ENCODE results near the gene ITGBL1.

ITGBL1 gene

DNA sequence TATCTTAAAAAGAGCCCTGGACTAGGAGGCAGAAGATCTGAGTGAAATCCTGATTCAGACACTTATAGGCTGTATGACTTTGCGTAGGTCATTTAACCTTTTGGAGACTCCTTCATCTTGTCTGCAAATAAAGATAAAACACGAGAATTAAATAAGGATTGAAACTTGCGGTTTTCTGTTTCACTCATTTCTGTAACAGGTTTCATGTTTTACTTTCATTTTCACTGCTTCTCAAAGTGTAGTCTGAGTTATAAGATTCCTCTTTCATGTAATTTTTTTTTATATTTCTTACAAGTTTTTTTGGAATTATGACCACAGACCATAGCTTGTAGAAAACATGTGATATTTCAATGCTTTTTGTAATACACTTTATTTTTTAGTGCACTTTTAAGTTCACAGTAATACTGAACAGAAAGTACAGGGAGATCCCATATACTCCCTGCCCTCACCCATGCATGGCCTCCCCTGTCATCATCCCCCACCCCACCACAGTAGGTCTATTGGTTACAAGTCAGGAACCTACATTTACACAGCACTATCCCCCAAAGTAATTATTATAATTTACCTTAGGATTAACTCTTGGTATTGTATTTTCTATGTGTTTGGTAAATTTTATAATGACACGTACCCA, 174.6 kb downstream of the ITGBL1 start:
- DNase-seq (ENCODE audit: low read depth in 2 of 2), result peak in 1 of 2 donors; percentile 29

DNA sequence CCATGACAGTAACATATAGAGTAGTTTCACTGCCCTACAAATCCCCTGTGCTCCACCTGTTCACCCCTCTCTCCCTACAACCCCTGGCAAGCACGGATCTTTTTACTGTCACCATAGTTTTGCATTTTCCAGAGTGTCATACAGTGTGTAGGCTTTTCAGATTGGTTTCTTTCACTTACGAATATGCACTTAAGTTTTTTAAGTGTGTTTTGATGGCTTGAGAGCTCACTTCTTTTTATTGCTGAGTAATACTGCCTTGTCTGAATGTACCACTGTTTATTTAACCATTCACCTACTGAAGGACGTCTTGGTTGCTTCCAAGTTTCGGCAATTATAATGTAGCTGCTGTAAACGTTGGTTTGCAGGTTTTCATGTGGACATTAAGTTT, 175.1 kb downstream of the ITGBL1 start:
- DNase-seq (ENCODE audit: low read depth in 2 of 2), result no peak

DNA sequence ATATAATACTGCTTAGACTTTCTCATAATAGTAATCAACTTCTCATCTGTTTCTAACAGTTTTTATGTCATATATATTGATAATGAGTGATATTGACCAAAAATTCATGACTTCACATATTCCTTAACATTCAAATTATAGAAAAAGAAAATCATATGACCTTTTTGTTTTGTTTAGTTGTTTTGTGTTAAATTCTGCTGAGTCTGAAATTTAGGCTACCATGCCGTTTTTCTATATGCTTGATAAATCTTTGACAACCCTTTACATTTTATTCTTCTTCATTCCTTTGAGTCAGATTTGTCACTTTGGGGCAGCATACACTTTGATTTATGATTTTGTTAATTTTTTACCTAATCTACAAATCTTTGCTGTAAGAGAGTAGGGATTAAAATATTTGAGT, 176.4 kb downstream of the ITGBL1 start:
- no peak for DNase-seq (ENCODE audit: low read depth in 2 of 2)

DNA sequence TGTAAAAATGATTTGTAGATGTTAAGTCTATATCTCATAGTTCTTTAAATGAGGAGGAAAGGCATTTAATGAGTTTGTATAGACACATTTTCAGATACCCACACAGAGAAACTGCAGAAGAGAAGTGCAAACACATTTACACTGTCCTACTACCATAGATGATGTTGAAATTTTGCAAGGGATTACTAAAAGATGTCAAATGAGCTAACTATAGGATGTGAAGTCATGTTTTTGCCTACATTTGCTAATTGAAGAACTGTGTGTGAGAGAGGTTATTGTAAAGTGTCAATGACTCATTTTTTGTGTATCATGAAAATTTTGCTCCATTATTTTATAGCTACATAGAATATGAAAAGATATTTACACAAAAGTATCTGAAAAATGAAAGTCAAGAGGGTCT, 178.9 kb downstream of the ITGBL1 start:
- DNase-seq (ENCODE audit: low read depth in 2 of 2), result no peak

DNA sequence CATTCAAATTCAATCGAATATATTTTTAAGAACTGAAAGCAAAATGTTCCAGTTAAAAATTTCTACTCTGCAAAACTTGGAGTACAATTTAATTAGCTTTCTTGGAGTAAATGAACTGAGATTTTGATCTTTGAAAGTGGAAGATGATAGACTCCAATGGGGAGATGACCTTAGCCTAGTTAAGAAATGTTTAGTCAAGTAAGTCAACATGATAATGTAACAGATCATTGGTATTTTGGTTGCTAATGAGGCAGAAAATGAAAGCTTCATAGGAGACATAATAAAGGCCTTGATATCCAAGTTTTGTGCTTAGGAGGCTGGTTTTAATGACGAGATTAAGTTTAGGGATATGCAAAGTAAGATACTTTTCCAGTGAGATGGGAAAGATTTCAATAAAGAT, 181.7 kb downstream of the ITGBL1 start:
- no peak for DNase-seq (ENCODE audit: low read depth in 2 of 2)

DNA sequence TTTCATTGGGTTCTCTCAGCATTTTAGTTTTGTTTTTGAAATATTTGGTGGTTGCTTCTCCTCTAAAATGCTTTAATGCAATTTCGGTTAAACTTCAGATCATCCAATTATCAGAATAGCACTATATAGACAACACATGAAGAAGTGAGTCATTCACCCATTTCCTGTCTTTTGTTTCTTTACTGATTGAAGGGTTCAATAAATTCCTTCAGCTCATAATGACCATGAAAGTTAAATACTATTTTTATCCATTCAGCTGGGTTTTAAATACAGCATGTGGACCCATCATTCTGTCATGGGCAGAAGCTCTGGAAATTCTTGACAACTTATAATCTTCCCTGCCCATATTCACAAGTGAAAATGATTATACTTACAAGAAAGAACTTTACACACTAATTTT, 187.2 kb downstream of the ITGBL1 start:
- DNase-seq (ENCODE audit: low read depth in 2 of 2), result no peak

DNA sequence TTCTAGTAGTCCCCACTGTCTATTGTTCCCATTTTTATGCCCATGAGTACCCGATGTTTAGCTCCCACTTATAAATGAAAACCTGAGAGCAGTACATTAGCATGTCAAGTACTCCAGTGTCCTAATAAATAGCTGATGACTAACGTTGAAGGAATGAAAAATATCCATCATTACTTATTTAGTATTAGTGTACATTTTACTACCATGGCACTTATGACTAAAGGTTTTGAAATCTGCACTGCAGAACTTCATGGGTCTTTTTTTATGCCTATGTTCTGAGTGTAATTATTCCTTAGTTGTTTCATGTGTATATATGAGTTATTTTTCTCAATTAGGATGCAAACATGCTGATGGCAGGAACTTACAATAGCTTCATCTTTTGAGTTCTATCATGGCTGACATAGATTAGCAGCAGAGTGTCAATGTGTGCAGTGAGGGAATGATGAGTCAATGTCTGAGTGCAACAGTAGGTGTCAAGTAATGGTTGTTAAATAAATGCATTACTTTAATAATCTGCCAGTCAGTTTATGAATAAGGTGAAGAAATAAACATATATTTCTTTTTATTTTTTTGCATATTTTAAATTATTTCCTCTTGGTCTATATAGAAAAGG, 188.4 kb downstream of the ITGBL1 start:
- no peak for DNase-seq (ENCODE audit: low read depth in 2 of 2)

DNA sequence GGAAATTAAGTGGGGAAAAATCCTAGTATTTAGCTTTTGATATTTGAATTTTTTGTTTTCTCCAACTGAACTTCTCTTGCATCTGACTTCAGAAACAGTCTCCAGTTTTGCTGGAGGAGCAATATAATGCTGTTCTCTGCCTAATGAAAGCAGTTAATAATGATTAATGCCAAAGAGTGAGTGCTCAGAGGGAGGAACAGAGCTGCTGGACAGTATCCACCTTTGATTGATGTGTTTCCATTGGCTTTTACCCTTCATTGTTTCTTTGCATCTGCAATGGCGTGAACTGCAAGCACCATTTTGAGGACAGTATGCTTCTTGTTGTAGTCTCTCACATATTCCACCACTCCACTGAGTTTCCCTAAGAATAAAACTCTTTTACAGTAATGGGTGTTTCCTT, 193.4 kb downstream of the ITGBL1 start:
- no peak for DNase-seq (ENCODE audit: low read depth in 2 of 2)

DNA sequence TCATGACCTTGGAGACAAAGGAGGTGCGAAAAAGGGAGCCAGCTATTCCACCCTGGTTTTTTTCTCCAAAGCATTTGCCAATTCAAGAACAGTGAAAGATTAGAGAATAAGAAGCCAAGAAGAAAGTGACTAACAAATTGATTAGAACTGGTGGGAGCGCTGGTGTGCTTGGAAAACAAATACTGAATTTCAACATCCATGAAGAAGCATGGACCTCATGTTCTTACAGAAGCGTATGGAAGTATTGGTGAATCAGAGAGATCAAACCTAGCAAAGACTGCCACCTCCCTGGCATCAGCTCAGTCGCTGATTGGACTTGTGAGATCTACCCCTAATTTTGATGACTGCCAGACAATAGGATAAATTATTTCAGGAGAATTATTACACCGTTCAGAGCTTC, 195.3 kb downstream of the ITGBL1 start:
- DNase-seq (ENCODE audit: low read depth in 2 of 2), result no peak

DNA sequence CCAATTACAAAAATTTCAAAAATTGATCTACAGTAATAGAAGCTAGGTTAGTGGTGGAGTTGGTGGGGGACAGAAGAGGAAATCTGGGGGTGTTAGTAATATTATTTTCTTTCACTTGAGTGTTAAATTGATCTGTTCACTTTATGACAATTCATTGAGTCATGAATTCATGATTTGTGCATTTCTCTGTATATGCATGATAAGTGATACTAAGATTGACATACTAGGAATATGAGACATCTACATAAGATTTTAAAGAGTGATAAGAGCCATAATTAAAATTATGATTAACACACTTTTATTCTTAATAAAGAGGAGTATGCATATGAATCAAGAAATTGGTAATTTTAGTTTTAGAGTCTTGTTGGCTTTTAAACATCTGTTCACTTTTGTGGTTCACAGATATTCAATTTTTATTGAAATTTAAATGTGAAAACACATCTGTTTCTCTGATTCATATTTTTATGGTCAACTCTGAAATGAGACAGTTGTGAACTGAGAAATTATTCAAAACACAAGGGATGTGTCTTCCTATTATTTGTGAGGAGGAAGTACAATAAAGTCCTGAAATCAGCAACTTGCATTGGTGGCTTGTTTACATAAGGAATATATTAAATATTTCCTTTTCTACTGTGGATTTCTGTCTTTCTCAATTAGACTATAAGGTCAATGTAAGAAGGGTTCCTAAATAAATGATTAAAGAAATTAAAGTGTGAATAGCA, 196.5 kb downstream of the ITGBL1 start:
- DNase-seq (ENCODE audit: low read depth in 2 of 2), result no peak

DNA sequence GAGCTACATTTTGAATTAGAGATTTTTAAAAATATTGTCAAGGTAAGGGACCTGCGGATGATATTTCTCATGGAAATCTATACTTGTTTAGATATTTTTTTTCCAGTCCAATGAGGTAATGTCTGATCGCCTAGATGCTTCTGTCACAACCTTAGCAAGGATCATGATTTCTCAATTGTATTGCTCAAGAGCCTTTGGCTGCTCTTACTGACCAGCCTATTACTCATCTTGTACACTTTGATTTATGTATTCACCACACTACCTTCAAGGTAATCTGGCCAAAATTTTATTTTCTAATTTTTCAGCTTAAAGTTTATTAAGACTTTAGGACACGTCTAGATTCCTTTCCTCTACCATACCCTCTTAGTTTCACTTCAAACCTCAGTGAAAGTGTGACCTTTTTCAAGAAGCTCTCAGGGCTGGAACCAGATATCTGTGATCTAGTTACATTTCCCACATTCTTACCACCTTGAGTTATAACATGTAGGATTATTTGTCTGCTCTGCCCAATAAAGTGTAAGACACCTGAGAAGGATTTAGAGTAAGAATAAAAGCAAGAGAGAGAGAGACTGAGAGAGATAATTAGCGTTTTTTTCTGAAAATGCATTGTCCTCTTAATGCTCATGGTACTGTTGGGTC, 197.1 kb downstream of the ITGBL1 start:
- no peak for DNase-seq (ENCODE audit: low read depth in 2 of 2)

DNA sequence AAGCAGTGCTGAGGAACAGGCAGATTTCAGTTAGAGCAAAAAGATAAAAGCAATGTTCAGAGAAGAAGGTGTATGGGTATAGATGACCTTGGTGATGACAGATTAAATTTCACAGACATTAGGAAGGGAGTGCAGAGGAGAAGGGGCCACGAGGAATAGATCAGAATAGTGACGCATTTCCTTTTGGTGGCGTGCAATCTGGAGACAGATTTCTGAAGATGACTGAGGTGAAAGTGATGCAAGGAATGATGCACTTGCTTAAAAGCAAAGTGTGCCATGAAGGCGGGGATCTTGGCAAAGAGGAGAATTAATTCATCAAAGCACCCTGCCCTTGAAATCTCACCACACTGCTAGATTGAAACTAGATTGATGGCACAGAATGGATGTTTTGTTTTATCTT, 202.4 kb downstream of the ITGBL1 start:
- no peak for DNase-seq (ENCODE audit: low read depth in 2 of 2)

DNA sequence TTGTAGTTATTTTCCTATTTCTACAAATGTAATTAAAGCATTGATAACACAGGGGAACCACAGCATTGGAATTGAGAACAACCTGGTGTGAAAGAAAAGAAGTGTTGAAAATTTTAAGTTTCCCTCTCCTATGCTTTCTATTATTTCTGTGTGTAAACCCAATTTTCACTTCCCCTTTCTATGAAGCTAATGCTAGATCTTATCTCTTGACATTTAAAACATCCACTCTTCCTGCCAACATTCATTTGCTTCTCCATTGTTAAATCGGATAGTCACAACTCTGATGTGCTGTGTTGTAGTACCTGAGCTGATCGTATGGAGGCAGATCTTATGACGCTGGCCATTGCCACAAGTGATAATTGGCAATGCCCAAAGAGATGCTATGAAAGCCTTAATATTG, 203.0 kb downstream of the ITGBL1 start:
- DNase-seq (ENCODE audit: low read depth in 2 of 2), result no peak

DNA sequence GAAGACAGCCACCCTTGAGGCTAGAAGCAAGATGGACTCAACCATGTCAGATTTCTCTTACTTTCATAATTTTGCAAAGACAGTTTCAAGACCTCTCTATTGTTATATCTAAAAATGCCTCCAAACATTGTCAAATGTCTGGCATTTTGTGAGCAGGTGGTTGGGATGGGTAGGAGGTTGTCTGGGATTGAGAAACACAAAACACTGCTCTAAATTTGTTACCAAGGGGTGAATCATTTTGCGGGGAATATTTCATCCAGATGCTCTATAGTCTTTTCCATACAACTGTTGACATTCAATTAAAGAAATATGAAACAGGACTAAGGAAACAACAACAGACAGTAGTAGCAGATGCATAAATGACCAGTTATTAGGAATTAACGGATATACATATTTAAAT, 208.2 kb downstream of the ITGBL1 start:
- no peak for DNase-seq (ENCODE audit: low read depth in 2 of 2)

DNA sequence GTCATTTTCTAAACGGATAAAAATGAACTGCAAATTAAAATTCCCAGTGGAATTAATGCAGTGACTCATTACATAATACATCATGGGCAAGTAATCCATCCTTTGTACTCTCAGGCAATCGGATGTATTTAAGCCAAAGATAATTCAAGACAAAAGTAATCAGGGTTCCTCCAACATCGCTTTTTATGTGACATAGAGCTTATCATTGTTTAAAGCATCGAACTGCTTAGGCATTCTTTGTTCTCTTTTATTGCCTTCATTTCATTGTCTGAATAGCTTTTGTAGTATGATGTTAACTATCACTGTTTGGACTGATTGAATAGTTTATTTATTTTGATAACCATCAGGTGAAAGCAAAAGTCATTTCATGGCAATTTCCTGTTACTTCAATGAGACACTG, 209.4 kb downstream of the ITGBL1 start:
- DNase-seq (ENCODE audit: low read depth in 2 of 2), result no peak

DNA sequence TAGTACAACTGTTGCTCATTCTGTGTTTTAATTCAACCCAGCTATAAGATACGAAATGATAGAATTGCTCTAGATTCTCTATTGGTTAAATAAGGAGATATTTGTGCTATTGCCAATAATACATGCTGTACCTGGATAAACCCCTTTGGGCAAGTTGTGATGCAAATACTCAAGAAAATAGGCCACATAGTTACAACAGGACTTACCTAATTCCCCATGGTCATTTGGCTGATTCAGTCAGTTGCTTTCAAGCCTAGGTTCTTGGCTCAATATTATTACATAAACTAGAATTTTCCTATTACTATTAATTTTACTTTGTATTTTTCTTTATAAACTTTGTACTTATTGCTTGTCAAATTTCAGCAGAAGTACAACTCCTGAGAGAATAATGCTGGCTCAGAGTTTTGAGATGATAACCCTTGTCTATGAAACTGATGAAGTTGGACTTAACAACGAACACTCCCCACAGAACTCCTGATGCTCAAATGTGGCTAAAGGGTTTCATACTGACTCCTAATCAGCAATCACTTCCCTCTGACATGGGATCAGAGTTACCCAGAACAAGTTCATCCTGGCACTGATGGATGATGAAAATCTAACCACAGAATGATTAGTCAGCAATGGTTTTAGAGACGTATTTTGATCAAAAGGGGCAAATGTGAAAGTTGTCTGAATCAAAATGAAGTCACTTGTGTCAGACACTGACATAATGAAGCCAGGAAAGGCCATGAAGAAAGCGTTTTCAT, 221.1 kb downstream of the ITGBL1 start:
- no peak for DNase-seq (ENCODE audit: low read depth in 2 of 2)

DNA sequence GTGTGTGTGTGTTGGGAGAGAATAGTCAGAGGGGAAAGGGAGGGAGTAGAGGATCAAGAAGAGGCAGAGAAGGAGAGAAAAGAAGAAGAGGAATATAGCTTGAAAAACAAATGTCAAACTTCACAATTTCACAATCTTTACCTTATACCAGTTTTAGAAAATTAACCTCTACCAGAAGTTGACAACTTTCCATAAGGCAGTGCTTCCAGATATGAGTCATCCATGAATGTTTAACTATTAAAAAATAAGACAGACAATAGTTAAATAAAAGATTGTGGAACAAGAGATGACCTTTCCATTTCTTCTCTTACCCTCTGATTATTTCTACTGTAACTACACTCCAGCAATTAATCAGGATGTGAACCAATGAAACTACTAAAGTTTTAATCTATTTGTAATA, 229.4 kb downstream of the ITGBL1 start:
- DNase-seq (ENCODE audit: low read depth in 2 of 2), result no peak

DNA sequence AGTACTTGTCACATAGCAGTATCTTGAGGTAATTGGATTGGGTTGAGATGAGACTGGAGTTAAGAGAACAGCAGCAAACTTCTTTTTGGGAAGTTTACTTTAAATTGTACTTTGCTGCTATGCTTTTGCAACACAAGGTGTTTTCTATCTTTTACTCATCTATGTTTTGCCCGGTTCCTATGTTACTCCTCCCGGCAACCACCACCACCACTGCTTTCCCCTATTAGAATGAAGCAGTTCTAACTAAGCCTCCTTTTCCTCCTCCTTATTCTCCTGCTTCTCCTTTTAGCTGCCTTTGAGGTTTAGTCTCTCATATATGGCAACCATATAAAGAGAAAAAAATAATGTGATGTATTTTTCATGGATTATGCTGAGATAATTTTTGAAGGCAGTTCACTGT, 233.5 kb downstream of the ITGBL1 start:
- no peak for DNase-seq (ENCODE audit: low read depth in 2 of 2)

DNA sequence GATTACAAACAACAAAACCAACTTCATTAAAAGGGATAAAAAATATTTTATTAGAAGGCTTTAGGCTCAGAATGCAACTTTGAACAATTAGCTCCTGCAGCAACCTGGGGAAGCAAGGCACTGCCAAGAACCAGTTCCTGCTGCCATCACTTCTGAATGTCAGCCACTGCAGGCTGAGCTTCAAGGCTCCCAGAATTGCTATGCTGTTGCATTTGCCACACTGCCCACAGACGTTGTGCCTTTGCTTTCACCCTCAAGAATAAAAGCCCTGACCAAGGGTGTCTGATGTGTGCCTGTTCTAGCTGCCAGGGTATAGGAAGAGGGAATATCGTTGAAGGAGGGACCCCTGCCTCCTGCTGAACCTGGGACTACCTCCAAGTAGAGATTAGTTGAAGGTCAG, 238.4 kb downstream of the ITGBL1 start:
- no peak for DNase-seq (ENCODE audit: low read depth in 2 of 2)

DNA sequence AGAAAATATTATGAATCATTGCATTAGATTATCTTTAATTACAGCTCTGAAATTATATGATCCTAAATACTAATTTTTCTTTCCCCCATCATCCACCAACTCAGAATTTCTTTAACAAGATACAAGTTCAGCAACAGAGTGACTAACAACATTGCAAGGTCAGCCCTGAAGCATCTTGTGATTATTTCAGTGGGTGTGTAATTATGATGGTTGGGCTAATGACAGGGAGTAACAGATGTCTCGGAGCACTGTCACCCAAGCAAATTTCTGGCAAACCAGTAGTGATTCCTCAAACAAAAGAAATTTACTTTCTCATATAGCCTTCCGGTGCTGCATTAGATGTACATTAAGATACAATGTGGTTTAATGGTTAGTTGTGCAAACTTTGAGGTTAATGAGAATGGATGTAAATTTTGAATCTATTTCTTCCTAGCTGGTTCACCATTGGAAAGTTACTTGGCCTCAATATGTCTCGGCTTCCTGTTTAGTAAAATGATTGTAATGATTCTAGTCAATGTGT, 238.9 kb downstream of the ITGBL1 start:
- DNase-seq (ENCODE audit: low read depth in 2 of 2), result no peak

DNA sequence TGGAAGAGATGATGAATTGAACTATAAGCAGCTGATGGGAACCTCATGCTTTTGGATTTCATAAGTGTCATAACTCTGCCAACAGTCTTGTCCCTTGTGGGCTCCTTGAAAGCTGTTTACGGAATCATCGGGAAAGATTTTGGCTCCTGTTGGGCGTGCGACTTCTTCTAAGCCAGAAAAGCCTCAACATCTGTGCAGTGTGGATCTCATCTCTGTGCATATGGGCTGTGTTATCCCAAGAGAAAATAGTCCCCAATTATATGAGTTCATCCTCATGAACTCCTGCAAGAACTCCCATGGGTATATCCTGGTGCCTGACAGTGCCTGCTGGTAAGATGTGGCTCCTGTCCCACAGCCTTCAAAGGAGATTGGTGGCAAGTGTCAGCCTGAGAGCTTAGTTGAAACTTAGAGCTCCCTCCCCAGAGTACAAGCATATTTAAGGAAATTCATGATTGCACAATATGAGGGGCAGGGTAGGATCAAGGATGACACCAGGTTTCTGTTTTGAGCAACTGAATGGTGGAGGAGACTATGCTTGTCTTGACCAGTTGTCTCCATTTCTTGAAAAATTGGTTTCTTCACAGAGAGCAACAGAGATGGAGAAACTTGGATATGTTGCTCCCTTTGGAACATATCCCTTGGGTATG, 243.5 kb downstream of the ITGBL1 start:
- DNase-seq (ENCODE audit: low read depth in 2 of 2), result no peak

DNA sequence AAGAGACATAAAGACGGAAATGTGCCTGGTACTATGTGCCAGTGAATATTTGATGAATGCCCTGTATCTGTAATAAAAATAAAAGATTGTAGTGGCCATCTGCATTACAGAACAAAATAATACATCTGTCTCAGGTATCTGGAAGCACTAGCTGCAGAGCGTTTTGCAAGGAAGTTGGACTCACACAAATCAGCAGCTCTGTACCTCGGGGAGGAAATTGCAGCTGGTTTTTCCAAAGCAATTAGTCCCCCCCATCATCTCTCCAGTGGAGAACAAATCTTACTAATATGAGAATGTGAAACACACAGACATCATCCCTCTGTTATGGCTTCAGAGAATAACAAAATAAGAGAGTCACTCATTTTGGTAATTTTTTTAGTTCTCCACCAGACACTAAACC, 245.3 kb downstream of the ITGBL1 start:
- no peak for DNase-seq (ENCODE audit: low read depth in 2 of 2)
